Inflammatory macrophage (primary cell): Measurements from ENCODE around the gene TIMM9.
"Not testable (repeated sequence)": the region's sequence is repeated elsewhere in the genome, so short reads cannot be mapped to it uniquely, and the experiment has no call there.

Experiments used
- DNase-seq, 2 donors: peaks; one replicate each; pipeline ENCODE4 v3.0.0-alpha.2; 2020 to 2022

The TIMM9 gene

GRCh38 chr14:58397156-58397555 is 30.2 kb downstream of the TIMM9 start:
- DNase-seq, result no peak

- peak; percentile 74 to 80 for DNase-seq
These were observed 31.2 kb downstream of the TIMM9 start, which contains the start of gene TOMM20L for GRCh38 chr14:58395812-58396788. Gene TOMM20L (plus strand): TSS chr14:58395930. CDS start chr14:58395958, 28 bp downstream.

GRCh38 chr14:58395562-58395811 is 31.8 kb downstream of the TIMM9 start:
- no peak for DNase-seq

- DNase-seq, result no peak
These were observed 36.5 kb downstream of the TIMM9 start for GRCh38 chr14:58390830-58391229.

GRCh38 chr14:58376791-58377190 is 50.5 kb downstream of the TIMM9 start:
- DNase-seq, result no peak

GRCh38 chr14:58368956-58369355 is 58.4 kb downstream of the TIMM9 start:
- DNase-seq, result no peak

- DNase-seq, result no peak
These were observed 60.0 kb downstream of the TIMM9 start for GRCh38 chr14:58367296-58367695.

- DNase-seq, result peak; percentile 14 to 57
These were observed 63.0 kb downstream of the TIMM9 start for GRCh38 chr14:58364316-58364715.

- DNase-seq, result peak in 1 of 2 donors; percentile 11
These were observed 64.4 kb downstream of the TIMM9 start for GRCh38 chr14:58362798-58363412.

GRCh38 chr14:58362272-58362671 is 65.1 kb downstream of the TIMM9 start:
- not testable (repeated sequence) for DNase-seq
